Keratinocyte (primary cell): ENCODE data around the gene PRDM11.

ENCODE experiments used
- CTCF ChIP-seq, 3 experiments: IDR thresholded peaks in 1 of 3; conservative IDR thresholded peaks in 1 of 3; optimal IDR thresholded peaks in 1 of 3; 2 replicates in 2 of 3; 3 replicates in 1 of 3; pipeline versions ENCODE3 to v1.5.1; 2011; ENCODE audit warnings: low read length in 3 of 3, mild to moderate bottlenecking in 3 of 3, moderate library complexity in 2 of 3, control low read depth in 1 of 3, inconsistent platforms in 1 of 3; ENCODE audit not compliant: insufficient read depth in 2 of 3; ENCODE audit errors: extremely low read depth in 1 of 3
- EZH2 ChIP-seq: IDR thresholded peaks from one replicate; pipeline ENCODE4 v1.6.1; 2012; ENCODE audit warnings: inconsistent platforms, mild to moderate bottlenecking, low read length, moderate library complexity

DNA sequence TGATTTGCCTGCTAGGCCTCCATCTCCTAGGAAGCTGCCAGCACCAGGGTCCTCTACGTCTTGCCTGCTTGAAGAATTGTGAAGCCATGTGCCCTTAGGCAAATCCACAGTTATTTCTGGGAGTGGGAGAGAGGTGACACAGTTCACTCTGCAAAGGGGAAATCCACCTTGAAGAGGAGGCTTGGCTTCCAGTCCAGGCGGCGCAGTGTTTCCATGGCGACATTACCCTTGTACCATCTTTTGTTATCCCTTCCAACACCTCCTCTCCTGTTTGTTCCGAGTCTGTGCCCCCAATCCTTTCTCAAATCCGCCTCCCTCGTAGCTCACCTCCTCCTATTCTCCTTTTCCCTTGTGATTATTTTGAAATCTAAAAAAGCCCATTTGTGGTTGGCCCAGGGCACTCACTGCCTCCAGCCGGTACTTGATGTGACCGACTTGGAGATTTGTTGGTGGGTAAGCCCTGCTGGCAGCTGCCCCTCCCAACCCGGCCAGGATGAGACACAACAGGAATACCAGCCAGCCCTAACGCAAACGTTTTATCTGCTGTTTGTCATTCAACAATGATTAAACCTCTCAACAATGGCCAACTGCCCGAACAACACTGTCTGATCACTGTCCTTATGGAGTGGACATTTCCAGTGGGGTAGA lies 121.3 kb downstream of the PRDM11 start:
- TF ChIP-seq CTCF (optimal IDR thresholded peaks at IDR 0.05 in 1 of 3, IDR thresholded peaks at IDR 0.05 in 1 of 3, conservative IDR thresholded peaks at IDR 0.05 in 1 of 3; ENCODE audit: extremely low read depth in 1 of 3, insufficient read depth in 2 of 3, low read length in 3 of 3), result no peak
- TF ChIP-seq EZH2, result no peak
